Vagina (tissue), 2 donors: Measurements from ENCODE around the gene MAP2K2. TPM values are rescaled to one million over a fixed set of nuclear protein-coding genes. Genes with fewer than 3 reads are reported as not detected.

ENCODE experiments used
- DNase-seq, 2 donors: peaks; one replicate each; pipeline ENCODE4 v3.0.0-alpha.2; 2017; ENCODE audit errors: extremely low spot score in 2 of 2
- H3K27ac ChIP-seq: fragments of 200-600 bp; sonication (generic); one replicate; pipeline ENCODE4 v1.5.1; 2019
- H3K27me3 ChIP-seq: fragments of 200-600 bp; sonication (generic); one replicate; pipeline ENCODE4 v1.5.1; 2019
- H3K36me3 ChIP-seq, 2 donors: fragments of 200-600 bp; sonication (generic); one replicate each; pipeline ENCODE4 v1.5.1; 2017 to 2019
- H3K4me1 ChIP-seq: fragments of 200-600 bp; sonication (generic); one replicate; pipeline ENCODE4 v1.5.1; 2019
- H3K4me3 ChIP-seq, 2 donors: fragments of 200-600 bp; sonication (generic); 1 replicate in 1 of 2; 2 replicates in 1 of 2; pipeline ENCODE4 v1.5.1; 2016 to 2019
- H3K9me3 ChIP-seq: fragments of 200-600 bp; sonication (generic); one replicate; pipeline ENCODE4 v1.5.1; 2019
- POLR2A ChIP-seq, 2 donors: fragments of 450-650 bp; IDR thresholded peaks; one replicate each; pipeline ENCODE4 v1.6.1; 2017; ENCODE audit warnings: antibody characterized with exemption in 2 of 2, mild to moderate bottlenecking in 2 of 2, moderate library complexity in 2 of 2
- POLR2AphosphoS5 ChIP-seq, 2 donors: sonication (generic); formaldehyde crosslinking; IDR thresholded peaks; one replicate each; pipeline ENCODE4 v1.9.0; 2017; ENCODE audit warnings: antibody characterized with exemption in 2 of 2, mild to moderate bottlenecking in 2 of 2, low read depth in 1 of 2; ENCODE audit not compliant: insufficient read depth in 1 of 2
- intact Hi-C: fragments of 100-400 bp; cut with DNase I; formaldehyde crosslinking; loops from one replicate; pipeline ENCODE4 v1.15.1; 2023
- total RNA-seq: library from RNA; depleted of rRNA; stranded (reverse); fragments of >200 nt; gene quantifications from one replicate; pipeline ENCODE4 v1.2.3, GENCODE V29; 2016
- TF ChIP-seq, protein P1 (sequence below), 3 experiments: fragments of 450-650 bp in 2 of 3; fragments of 200-600 bp in 1 of 3; sonication (generic) in 1 of 3; IDR thresholded peaks; one replicate each; pipeline ENCODE4 v1.5.1; 2017 to 2019; ENCODE audit warnings: antibody characterized with exemption in 3 of 3, mild to moderate bottlenecking in 2 of 3, moderate library complexity in 2 of 3

Gene MAP2K2
- total RNA-seq, 1 donor from 2014 or later, result 104 TPM

DNA sequence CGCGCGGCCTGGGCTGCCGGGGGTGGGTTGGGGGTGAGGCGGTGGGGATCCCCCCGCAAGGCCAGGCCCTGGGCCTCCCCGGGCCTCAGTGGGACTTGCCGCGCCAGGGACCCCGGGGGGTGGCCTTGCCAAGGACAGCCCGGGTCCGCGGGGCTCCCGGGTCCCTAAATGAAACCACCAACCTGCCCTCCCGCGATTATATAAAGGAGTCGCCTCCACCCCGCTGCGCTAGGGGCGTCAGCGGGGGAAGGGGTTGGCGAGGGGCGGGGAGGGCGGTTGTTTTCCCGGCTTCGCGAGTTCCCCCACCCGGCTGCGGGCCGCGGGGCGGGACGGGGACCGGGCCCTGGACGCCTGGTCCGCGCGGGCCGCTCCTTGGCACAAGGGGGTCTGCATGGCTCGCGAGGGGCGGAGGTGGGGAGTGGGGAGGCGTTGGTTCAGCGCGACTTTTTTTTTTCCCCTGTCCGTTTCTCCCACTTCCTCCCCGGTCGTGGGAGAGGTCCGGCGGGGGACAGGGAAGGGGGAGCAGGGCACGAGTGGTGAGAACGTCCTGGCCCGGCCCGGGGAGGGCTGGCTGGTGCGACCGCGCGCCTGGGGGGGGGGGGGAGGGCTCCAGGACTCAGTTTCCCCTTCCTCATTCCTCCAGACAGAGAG lies 56.4 kb downstream of the MAP2K2 start:
- no peak for TF ChIP-seq POLR2A (IDR thresholded peaks at IDR 0.05)
- peak in 1 of 2 donors; percentile 28 for TF ChIP-seq POLR2AphosphoS5 (IDR thresholded peaks at IDR 0.05; ENCODE audit: insufficient read depth in 1 of 2, low read depth in 1 of 2)
- Histone ChIP-seq H3K36me3 (no peaks in the 10 kb centered on the region), H3K27ac (peak overlapping the region; percentile 99), H3K9me3 (no peaks in the 10 kb centered on the region), H3K4me1 (peaks cover 37% of the 10 kb centered on the region), H3K27me3 (no peaks in the 10 kb centered on the region), H3K4me3 (peak overlapping the region; percentile 99 to 100)
- intact Hi-C loops, result loop anchor here (5.0 kb wide), 1 partner anchor 80 kb away; the partner anchor contains the start of gene EEF2
- DNase-seq, result no peak

DNA sequence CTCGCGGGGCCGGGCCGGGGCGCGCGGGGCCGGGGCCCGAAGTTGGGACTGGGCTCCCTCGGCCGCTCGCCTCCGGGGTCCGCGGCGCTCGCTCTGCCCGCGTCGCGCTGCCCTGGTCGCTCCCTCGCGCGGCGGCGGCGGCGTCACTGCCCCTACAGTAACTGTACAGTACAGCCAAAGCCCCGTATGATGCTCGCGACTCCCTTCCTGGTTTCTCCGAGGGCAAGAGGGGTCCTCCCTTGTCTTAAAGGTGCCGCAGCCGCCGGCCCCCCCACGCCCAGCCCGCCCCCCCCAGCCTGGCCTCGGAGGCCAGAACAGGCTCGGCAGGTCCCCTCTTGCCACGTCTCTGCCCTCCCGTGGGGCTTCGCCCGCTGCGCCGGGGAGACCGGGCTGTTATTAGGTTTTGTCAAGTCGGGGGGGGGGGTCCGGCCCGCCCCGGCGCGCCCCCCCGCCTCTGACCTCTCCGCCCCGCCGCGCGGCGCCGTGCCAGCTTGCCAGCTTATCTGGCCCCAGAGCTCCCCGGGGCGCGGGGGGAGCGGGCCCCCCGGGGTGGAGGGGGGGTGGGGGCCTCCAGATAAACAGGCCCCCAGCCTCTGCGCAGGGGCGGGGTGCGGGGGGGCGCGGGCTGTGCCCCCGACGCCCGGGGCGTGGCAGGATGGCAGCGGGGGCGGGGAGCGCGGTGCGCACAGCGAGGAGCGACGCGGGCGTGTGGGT lies 57.1 kb downstream of the MAP2K2 start, which contains the start of gene ZBTB7A:
TSS of gene ZBTB7A (minus strand) at position 218 of the 714 bp plus-strand sequence. CDS start 11,667 bp downstream, outside the sequence.
- TF ChIP-seq, protein P1, sequence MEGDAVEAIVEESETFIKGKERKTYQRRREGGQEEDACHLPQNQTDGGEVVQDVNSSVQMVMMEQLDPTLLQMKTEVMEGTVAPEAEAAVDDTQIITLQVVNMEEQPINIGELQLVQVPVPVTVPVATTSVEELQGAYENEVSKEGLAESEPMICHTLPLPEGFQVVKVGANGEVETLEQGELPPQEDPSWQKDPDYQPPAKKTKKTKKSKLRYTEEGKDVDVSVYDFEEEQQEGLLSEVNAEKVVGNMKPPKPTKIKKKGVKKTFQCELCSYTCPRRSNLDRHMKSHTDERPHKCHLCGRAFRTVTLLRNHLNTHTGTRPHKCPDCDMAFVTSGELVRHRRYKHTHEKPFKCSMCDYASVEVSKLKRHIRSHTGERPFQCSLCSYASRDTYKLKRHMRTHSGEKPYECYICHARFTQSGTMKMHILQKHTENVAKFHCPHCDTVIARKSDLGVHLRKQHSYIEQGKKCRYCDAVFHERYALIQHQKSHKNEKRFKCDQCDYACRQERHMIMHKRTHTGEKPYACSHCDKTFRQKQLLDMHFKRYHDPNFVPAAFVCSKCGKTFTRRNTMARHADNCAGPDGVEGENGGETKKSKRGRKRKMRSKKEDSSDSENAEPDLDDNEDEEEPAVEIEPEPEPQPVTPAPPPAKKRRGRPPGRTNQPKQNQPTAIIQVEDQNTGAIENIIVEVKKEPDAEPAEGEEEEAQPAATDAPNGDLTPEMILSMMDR (IDR thresholded peaks at IDR 0.05), result no peak
- TF ChIP-seq POLR2AphosphoS5 (IDR thresholded peaks at IDR 0.05; ENCODE audit: insufficient read depth in 1 of 2, low read depth in 1 of 2), result peak; percentile 5 to 40
- no peaks in the 10 kb centered on the region for H3K27me3 ChIP-seq
- peak in 1 of 2 donors; percentile 92 for DNase-seq
- H3K4me1 ChIP-seq, result peaks cover 44% of the 10 kb centered on the region
- peak within 1 kb of the TSS; percentile 99 to 100 for H3K4me3 ChIP-seq
- intact Hi-C loops, result loop anchor here (5.0 kb wide), 1 partner anchor 80 kb away; the partner anchor contains the start of gene EEF2
- H3K9me3 ChIP-seq, result no peaks in the 10 kb centered on the region
- H3K27ac ChIP-seq, result peak within 1 kb of the TSS; percentile 99
- no peaks in the 10 kb centered on the region for H3K36me3 ChIP-seq

DNA sequence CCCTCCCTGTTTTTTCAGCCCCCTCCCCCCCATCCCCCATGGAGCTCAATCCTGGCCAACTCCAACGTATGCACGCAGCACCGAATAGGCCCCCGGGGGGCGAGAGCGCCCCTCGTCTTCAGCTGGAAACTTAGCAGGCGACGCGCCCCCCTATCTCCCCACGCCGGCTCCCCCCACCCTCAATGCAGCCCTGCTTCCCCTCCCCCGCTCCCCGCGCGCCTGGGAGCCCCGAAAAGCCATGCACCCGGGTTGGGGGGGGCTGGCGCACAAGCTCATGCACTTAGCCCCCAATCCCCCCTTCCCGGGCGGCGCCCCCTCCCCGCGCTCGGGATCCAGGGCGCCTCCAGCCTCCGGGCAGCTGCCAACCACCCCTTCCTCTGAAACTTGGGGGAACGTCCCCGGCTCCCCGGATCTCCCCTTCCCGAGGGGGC lies 57.7 kb downstream of the MAP2K2 start:
- intact Hi-C loops, result loop anchor here (5.0 kb wide), 1 partner anchor 79 kb away; the partner anchor contains the start of gene EEF2
- Histone ChIP-seq H3K9me3 (no peaks in the 10 kb centered on the region), H3K4me1 (peaks cover 50% of the 10 kb centered on the region), H3K36me3 (no peaks in the 10 kb centered on the region), H3K27me3 (no peaks in the 10 kb centered on the region), H3K27ac (peak overlapping the region; percentile 99), H3K4me3 (peak overlapping the region; percentile 99 to 100)
- TF ChIP-seq POLR2A (IDR thresholded peaks at IDR 0.05) (no peak), POLR2AphosphoS5 (IDR thresholded peaks at IDR 0.05; ENCODE audit: insufficient read depth in 1 of 2, low read depth in 1 of 2) (no peak)
- TF ChIP-seq, protein P1 (IDR thresholded peaks at IDR 0.05), result no peak
- no peak for DNase-seq

DNA sequence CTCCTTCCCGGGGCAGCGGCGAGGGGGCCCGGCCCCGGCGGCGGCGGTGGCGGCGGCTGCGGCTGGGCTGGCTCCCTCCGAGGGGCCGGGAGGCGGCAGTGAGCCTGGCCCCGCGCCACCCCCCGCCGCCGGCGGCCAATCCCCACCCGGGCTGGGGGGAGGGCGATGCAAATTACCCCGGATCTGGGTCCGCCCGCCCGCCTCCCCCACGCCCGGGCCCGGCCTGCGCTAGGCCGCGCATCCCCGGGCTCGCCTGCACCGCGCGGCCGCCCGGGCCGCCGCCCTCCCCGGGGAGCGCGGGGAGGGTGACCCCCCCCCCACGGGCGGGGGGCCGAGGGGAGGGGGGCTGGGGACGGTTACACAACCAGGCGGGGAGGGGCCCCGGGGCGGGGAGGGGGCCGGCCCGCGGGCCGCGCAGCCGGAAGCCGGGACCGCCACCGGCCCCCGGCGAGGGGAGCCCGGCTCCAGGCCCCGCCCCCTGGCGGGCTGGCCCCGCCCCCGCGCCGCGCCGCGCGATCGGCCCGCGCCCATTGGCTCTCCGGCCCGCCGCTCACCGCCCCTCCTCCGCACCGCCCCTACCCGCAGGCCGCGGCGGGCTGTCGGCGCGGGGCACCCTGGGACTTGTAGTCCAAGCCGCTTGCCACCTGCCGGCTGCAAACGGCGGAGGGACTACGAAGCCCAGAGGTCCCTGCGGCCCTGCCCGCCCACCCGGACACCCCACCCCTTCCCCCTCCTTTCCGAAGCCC lies 58.3 kb downstream of the MAP2K2 start:
- peak overlapping the region; percentile 99 to 100 for H3K4me3 ChIP-seq
- intact Hi-C loops, result loop anchor here (5.0 kb wide), 1 partner anchor 78 kb away; the partner anchor contains the start of gene EEF2

More for the DNA sequence above, 58.3 kb downstream of the MAP2K2 start:
- Histone ChIP-seq H3K36me3 (no peaks in the 10 kb centered on the region), H3K4me1 (peaks cover 56% of the 10 kb centered on the region), H3K27ac (peak overlapping the region; percentile 100), H3K27me3 (no peaks in the 10 kb centered on the region), H3K9me3 (no peaks in the 10 kb centered on the region)
- peak in 1 of 2 donors; percentile 98 for DNase-seq
- TF ChIP-seq POLR2A (IDR thresholded peaks at IDR 0.05), result no peak
- TF ChIP-seq, protein P1 (IDR thresholded peaks at IDR 0.05), result no peak
- no peak for TF ChIP-seq POLR2AphosphoS5 (IDR thresholded peaks at IDR 0.05; ENCODE audit: insufficient read depth in 1 of 2, low read depth in 1 of 2)
